Measurements from ENCODE around the gene ZNF580. TPM values are rescaled to one million over a fixed set of nuclear protein-coding genes. Genes with fewer than 3 reads are reported as not detected.
A peak's percentile ranks its signal among the peaks of the same experiment; 100 is the strongest.

The ZNF580 gene
- total and polyA plus RNA-seq, 10 of the 15 experiments (the other 5 are each of a cell fraction or from before 2014, with no cell fraction given): 2.3 to 31.8 (median 10.0) TPM

- intact Hi-C loops (cut with micrococcal nuclease; ENCODE audit: unreplicated experiment): no loop called here
- H4K20me1 ChIP-seq (ENCODE audit: control insufficient read depth, insufficient read depth): no peaks in the 10 kb centered on the region
- no peaks in the 10 kb centered on the region; the same call in 2 of the 3 replicates for H3K9me3 ChIP-seq (replicated peaks; ENCODE audit: control insufficient read depth, insufficient read depth, low read length)
- FAIRE-seq: no peak
- H3K9ac ChIP-seq (ENCODE audit: control insufficient read depth, insufficient read depth, low read length): no peak overlapping the region
- no peaks in the 10 kb centered on the region for H3K79me2 ChIP-seq (ENCODE audit: control insufficient read depth, insufficient read depth, low read length)
- no peak overlapping the region for H3K27ac ChIP-seq (ENCODE audit: control insufficient read depth, insufficient read depth)
- SMC1A ChIA-PET (ENCODE audit: uncharacterized antibody, unreplicated experiment): no interaction called here
- RAD21 ChIA-PET (ENCODE audit: unreplicated experiment): interaction anchor here (1.0 to 2.9 kb wide), 2 partner anchors 17 to 18 kb away, joined by 3 to 29 read pairs; partner anchors contain the start of gene ZNF865
- no peak overlapping the region for H2AFZ ChIP-seq (ENCODE audit: control insufficient read depth, low read depth, low read length)
- POLR2A ChIA-PET: interaction anchor here (0.6 to 2.8 kb wide), 5 partner anchors 10 to 1597 kb away, joined by 3 to 21 read pairs (median 7); partner anchors contain the start of genes U2AF2 and ZNF865
- no peak for TF ChIP-seq MTA2 (IDR thresholded peaks at IDR 0.05; ENCODE audit: low read depth)
- no peak for TF ChIP-seq ESRRA (IDR thresholded peaks at IDR 0.05; ENCODE audit: low read length)
- no peak for TF ChIP-seq ZNF207 (IDR thresholded peaks at IDR 0.05; ENCODE audit: borderline replicate concordance)
- no peaks in the 10 kb centered on the region for H3K27me3 ChIP-seq (replicated peaks in 1 of 2; ENCODE audit: control insufficient read depth in 2 of 2, insufficient read depth in 2 of 2, low read length in 1 of 2)
- in situ Hi-C loops (cut with MboI): no loop called here
- 97% methylated on average over 7 of the region's 7 CpGs for WGBS (ENCODE audit: insufficient coverage, insufficient replicate concordance, low lambda C conversion rate, missing lambda C conversion rate)
- no peak overlapping the region for H3K4me3 ChIP-seq
- no TSS peak for BruUV-seq (replicated peaks)
- H3K4me1 ChIP-seq (ENCODE audit: control insufficient read depth, insufficient read depth, low read length): peaks cover 9% of the 10 kb centered on the region; the same call in 1 of the 2 replicates
- no peaks in the 10 kb centered on the region for H3K36me3 ChIP-seq (ENCODE audit: control insufficient read depth in 2 of 2, insufficient read depth in 2 of 2, low read length in 1 of 2)
- no peak for DNase-seq (ENCODE audit: low read depth, low spot score)
- ATAC-seq: no peak
- no peak overlapping the region for H3K4me2 ChIP-seq (ENCODE audit: control insufficient read depth, insufficient read depth)
- CTCF ChIA-PET: interaction anchor here (2.2 to 7.9 kb wide), 2 partner anchors 10 to 17 kb away, joined by 16 to 76 read pairs; partner anchors contain the start of gene ZNF865
Observed at GRCh38 chr19:55623130-55623529, 17.7 kb upstream of the ZNF580 start.

- no peaks in the 10 kb centered on the region for H3K27me3 ChIP-seq (replicated peaks in 1 of 2; ENCODE audit: control insufficient read depth in 2 of 2, insufficient read depth in 2 of 2, low read length in 1 of 2)
- 55% methylated on average over 7 of the region's 7 CpGs for WGBS (ENCODE audit: insufficient coverage, insufficient replicate concordance, low lambda C conversion rate, missing lambda C conversion rate)
- H2AFZ ChIP-seq (ENCODE audit: control insufficient read depth, low read depth, low read length): no peak overlapping the region
- ATAC-seq (no peak), DNase-seq (ENCODE audit: low read depth, low spot score) (no peak), FAIRE-seq (no peak)
- peak overlapping the region; percentile 60 for H3K4me2 ChIP-seq (ENCODE audit: control insufficient read depth, insufficient read depth)
- ChIA-PET SMC1A (ENCODE audit: uncharacterized antibody, unreplicated experiment) (interaction anchor here (1.2 kb wide), 1 partner anchor 37 kb away, joined by 3 read pairs; no protein-coding TSS in a partner anchor), CTCF (interaction anchor here (2.2 to 7.9 kb wide), 3 partner anchors 10 to 109 kb away, joined by 7 to 76 read pairs (median 16); partner anchors contain the start of gene ZNF865), RAD21 (ENCODE audit: unreplicated experiment) (interaction anchor here (2.9 kb wide), 1 partner anchor 18 kb away, joined by 29 read pairs; the partner anchor contains the start of gene ZNF865), POLR2A (interaction anchor here (0.6 to 2.8 kb wide), 7 partner anchors 10 to 1597 kb away, joined by 3 to 21 read pairs (median 7); partner anchors contain the start of genes CCDC106, FIZ1, U2AF2 and ZNF865)
- H3K4me1 ChIP-seq (ENCODE audit: control insufficient read depth, insufficient read depth, low read length): peaks cover 9% of the 10 kb centered on the region; the same call in 1 of the 2 replicates
- no peaks in the 10 kb centered on the region for H3K36me3 ChIP-seq (ENCODE audit: control insufficient read depth in 2 of 2, insufficient read depth in 2 of 2, low read length in 1 of 2)
- H3K9me3 ChIP-seq (replicated peaks; ENCODE audit: control insufficient read depth, insufficient read depth, low read length): no peaks in the 10 kb centered on the region; the same call in 2 of the 3 replicates
- H3K27ac ChIP-seq (ENCODE audit: control insufficient read depth, insufficient read depth): no peak overlapping the region
- H3K4me3 ChIP-seq: peak overlapping the region; percentile 33; the same call in 1 of the 2 replicates
- no peaks in the 10 kb centered on the region for H4K20me1 ChIP-seq (ENCODE audit: control insufficient read depth, insufficient read depth)
- intact Hi-C loops (cut with micrococcal nuclease; ENCODE audit: unreplicated experiment) (no loop called here), in situ Hi-C loops (cut with MboI) (no loop called here)
- no peaks in the 10 kb centered on the region for H3K79me2 ChIP-seq (ENCODE audit: control insufficient read depth, insufficient read depth, low read length)
- TF ChIP-seq RELA (IDR thresholded peaks at IDR 0.05; ENCODE audit: borderline replicate concordance, partially characterized antibody): no peak
- TF ChIP-seq STAT3 (IDR thresholded peaks at IDR 0.05; ENCODE audit: low read depth, low read length): no peak
- TF ChIP-seq CBFB (IDR thresholded peaks at IDR 0.05; ENCODE audit: low read depth): 0 out of 2 replicates have a peak, but pooled peaks have one; percentile 0
- TSS peak; percentile 77 for BruUV-seq (replicated peaks)
- no peak overlapping the region for H3K9ac ChIP-seq (ENCODE audit: control insufficient read depth, insufficient read depth, low read length)
Observed at GRCh38 chr19:55623561-55623960, 17.2 kb upstream of the ZNF580 start.
